HEK293T (cell line): Measurements from ENCODE around the gene SORBS1.

Source experiments
- BHLHE40 ChIP-seq: fragments of 450-650 bp; IDR thresholded peaks from 2 replicates; pipeline ENCODE4 v1.6.1; 2016; ENCODE audit warnings: mild to moderate bottlenecking, moderate library complexity, borderline replicate concordance
- CTBP1 ChIP-seq: fragments of 450-650 bp; IDR thresholded peaks from 2 replicates; pipeline ENCODE4 v1.6.1; 2016; ENCODE audit warnings: borderline replicate concordance
- FOXK2 ChIP-seq: fragments of 450-650 bp; IDR thresholded peaks from 2 replicates; pipeline ENCODE4 v1.6.1; 2016; ENCODE audit warnings: mild to moderate bottlenecking
- HDGF ChIP-seq: fragments of 450-650 bp; IDR thresholded peaks from 2 replicates; pipeline ENCODE4 v1.6.1; 2017; ENCODE audit warnings: antibody characterized with exemption, borderline replicate concordance
- NFRKB ChIP-seq: fragments of 450-650 bp; IDR thresholded peaks from 2 replicates; pipeline ENCODE4 v1.6.1; 2016; ENCODE audit warnings: mild to moderate bottlenecking, moderate library complexity
- PKNOX1 ChIP-seq: fragments of 450-650 bp; IDR thresholded peaks from 2 replicates; pipeline ENCODE4 v1.6.1; 2016
- SP1 ChIP-seq: fragments of 450-650 bp; IDR thresholded peaks from 2 replicates; pipeline ENCODE4 v1.6.1; 2017
- TARDBP ChIP-seq: fragments of 450-650 bp; IDR thresholded peaks from 2 replicates; pipeline ENCODE4 v1.6.1; 2016

- no peak for TF ChIP-seq BHLHE40
- TF ChIP-seq PKNOX1: no peak
- no peak for TF ChIP-seq FOXK2
- TF ChIP-seq NFRKB: no peak
- no peak for TF ChIP-seq HDGF
- TF ChIP-seq TARDBP: no peak
- TF ChIP-seq CTBP1: no peak
- no peak for TF ChIP-seq SP1
Observed at GRCh38 chr10:95333997-95334804, 227.0 kb downstream of the SORBS1 start.
